ENCODE results near the gene PLCE1.

Gene PLCE1

DNA sequence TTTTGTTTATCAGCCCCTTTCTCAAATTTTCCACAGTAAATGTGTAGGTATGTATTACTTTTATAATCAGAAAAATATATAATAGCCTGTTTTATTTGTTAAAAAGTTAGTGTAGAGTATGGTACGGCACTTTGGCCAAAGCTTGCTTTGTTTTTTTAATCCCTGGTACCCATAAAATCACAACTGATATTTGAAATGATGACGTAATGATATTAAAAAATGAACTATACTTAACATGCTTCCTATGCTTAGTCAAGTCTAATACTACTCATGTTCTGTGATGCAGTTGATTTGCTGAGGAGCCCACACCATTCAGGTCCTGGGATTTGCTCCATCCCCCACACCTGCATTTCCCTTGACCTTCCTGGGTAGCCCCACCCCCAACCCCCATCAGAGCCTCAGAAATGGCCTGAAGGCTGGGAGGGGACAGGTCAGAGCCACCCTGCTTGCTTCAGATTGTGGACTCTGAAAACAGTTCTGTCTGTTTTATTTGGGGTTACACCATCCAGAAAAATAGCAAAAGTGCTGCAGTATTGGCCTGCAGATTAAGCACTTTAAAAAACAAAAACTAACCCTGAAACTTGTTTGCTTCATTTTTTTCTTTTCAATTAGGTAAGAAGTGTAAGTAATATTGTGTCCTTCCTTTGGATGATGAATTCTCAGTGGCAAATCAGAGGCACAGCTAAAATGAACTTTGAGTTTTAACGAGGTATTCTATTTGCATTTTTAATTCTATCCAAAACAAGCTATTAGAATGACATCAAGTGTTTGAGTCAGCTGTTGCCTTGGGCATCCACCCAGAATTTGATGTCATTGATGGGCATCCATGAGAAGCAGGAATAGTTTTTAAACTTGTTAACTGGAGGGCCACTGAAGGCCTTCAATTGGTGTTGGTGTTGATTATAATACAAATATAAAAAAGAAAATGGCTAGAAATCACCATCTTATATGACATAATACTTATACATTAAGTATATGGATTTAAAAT is 23.3 kb downstream of the PLCE1 start:
- no peak for FAIRE-seq
- DNase-seq (ENCODE audit: insufficient read length, low spot score): no peak

DNA sequence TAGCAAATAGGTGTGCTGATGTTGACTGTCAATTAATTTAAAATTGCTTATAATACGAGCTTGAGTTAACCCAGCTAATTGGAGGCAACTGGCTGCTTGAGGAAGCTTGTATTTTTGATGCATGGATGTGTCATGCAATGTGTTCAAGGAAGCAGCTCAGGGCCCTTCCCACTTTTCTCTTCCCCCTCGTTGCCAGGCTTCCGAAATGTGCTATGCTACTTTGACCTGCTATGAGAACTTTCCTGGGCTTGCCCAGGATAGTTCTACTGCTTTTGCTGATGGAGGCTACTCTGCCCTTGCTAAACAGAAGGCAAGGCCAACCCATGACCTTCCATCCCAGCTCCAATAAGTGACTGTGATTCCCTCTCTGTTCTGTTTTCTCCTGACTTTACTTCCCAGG is 24.4 kb downstream of the PLCE1 start:
- DNase-seq (ENCODE audit: insufficient read length, low spot score) (no peak), FAIRE-seq (no peak)

DNA sequence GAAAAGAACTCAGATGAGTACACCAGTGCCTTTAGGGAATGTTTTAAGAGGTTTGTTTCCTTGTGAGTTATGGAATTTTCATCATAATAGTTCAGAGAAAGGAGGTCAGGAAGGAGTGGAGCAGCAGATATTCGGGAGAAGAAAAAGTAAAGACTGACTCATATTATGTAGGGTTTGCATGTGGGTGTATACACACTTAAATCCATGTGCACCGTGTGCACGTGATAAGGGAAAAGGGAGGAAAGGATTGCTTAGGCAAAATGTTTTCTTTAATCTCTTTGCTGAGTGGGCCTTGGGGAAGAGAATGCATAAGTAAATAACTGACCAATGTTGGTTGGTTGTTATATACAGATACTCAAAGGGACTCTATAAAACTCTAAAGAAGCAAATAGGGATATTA is 30.2 kb downstream of the PLCE1 start:
- DNase-seq (ENCODE audit: insufficient read length, low spot score) (no peak), FAIRE-seq (no peak)

DNA sequence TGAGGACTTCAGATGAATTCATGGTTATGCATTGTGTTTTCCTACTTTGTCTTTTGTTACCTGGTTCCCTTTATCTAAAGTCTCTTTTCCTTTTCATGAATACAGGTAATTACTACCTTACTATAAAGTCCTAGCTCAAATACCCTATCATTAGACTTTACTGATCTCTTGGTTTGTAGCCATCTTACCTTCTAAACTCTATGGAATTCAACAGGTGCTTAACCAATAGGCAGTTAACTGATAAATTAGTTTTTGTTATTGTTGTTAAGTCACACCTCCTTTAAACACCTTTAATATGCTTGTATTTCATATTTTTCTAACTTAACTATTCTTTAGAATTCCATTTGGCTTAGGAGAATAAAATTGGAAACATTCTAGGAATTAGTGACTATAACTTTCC is 30.7 kb downstream of the PLCE1 start:
- DNase-seq (ENCODE audit: insufficient read length, low spot score) (no peak), FAIRE-seq (no peak)

GRCh38 chr10:94025806-94026205 is 32.1 kb downstream of the PLCE1 start:
- FAIRE-seq (no peak), DNase-seq (ENCODE audit: insufficient read length, low spot score) (no peak)

DNA sequence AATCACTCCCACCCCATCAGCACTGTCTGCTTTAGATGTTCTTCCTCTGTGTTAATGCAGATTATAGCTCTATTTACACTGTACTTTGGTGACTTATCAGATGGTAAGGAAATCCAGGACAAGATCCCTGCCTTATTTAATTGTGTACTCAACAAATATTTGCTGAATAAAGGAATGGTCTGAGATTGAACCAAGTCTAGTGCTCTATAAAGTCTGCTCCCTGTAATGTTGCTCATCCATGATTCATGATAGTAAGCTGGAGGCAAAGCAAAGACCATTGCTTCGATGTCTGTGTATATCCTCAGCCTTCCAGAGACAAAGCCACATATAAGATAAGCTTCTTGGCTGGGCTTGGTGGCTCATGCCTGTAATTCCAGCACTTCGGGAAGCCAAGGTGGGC is 33.5 kb downstream of the PLCE1 start:
- FAIRE-seq (no peak), DNase-seq (ENCODE audit: insufficient read length, low spot score) (no peak)

GRCh38 chr10:94029955-94030354 is 36.2 kb downstream of the PLCE1 start:
- FAIRE-seq (no peak), DNase-seq (ENCODE audit: insufficient read length, low spot score) (no peak)

DNA sequence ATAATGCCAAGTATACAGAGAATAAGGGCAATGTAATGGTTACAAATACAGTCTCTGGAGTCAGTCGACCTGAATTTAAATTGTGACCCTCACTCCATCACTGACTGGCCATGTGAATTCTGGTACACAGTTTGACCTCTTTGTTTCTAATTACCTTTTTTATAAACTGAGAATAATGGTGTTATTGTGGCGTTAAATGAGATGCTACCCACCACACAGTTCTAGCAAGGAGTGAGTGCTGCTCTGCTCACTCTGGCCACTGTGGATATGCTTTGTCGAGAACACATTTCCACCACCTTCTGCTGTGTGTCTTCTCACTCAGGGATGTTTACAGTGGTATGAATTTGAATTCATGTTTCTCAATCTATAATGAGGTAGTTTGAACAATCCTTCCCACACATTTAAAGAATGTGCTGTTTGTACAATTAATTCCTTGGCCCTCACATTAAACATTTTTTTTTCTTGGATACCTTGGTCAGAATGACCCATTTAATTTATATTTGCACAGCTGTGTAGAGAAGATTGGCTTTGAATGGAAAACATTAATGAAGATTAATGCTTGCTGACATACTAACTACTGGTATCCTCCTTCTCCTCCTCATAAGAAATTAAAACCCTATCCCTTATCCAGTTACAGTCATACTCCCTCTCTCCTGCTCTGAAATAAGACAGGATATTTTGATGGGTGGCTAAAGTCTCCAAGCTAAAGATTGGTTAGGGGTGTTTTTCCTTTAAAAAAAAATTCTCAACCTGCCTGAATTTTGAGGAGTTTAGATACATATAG is 42.4 kb downstream of the PLCE1 start:
- DNase-seq (ENCODE audit: insufficient read length, low spot score): no peak

GRCh38 chr10:94036766-94037033 is 43.0 kb downstream of the PLCE1 start:
- no peak for DNase-seq (ENCODE audit: insufficient read length, low spot score)
- no peak for FAIRE-seq

More for the DNA sequence above, 42.4 kb downstream of the PLCE1 start:
- FAIRE-seq: no peak

DNA sequence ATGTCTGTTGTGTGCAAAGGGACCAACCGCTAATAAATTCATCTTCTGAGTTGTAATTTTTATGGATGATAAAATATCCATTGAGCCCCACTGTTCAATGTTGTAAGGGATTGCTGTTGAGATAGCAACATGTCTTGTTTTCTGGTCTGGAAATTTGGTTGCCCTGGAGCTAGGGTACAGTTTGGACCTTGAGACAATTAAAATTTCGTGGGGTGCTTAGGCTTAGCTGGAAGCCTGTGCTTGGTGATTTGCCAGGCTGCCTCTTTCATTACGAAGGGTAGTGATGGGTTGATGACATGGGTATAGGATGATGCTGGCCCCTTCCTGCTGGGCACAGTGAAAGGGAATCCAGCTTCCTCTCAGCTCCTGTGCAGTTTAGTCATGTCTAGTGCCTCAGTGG is 43.6 kb downstream of the PLCE1 start:
- FAIRE-seq: no peak
- no peak for DNase-seq (ENCODE audit: insufficient read length, low spot score)

GRCh38 chr10:94038024-94038423 is 44.3 kb downstream of the PLCE1 start:
- FAIRE-seq: no peak
- DNase-seq (ENCODE audit: insufficient read length, low spot score): no peak

DNA sequence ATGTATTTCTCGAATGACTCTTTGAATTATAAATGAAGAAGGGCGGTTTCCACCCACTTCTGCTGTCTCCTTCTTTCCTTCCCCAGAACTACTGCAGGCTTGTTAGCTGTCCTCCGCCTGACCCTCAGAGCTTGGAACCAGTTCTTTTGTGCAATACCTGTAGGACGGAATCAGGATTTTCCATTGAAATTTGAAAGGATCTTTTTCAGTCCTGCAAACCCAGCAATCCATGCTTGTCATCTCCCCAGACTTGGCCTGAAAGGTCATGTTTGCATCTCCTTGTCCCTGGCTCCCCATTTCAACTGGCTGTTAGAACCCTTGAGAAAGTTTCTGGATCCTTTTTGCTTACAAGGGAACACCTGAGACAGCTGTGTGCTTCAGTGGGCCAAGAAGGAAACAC is 47.5 kb downstream of the PLCE1 start:
- DNase-seq (ENCODE audit: insufficient read length, low spot score): no peak
- no peak for FAIRE-seq

- FAIRE-seq: no peak
- no peak for DNase-seq (ENCODE audit: insufficient read length, low spot score)
These were observed 48.5 kb downstream of the PLCE1 start for GRCh38 chr10:94042001-94042833.

- no peak for DNase-seq (ENCODE audit: insufficient read length, low spot score)
- no peak for FAIRE-seq
These were observed 49.1 kb downstream of the PLCE1 start for GRCh38 chr10:94042834-94043175.

Data from GM19239 (cell line).